Activated naive CD8-positive, alpha-beta T cell (primary cell): ENCODE results near the gene NUTM2B.
"Not testable (repeated sequence)": the region's sequence is repeated elsewhere in the genome, so short reads cannot be mapped to it uniquely, and the experiment has no call there.

ENCODE experiments used
- H3K27ac Mint-ChIP-seq: one replicate; pipeline ENCODE4 v1.8.0; 2021; ENCODE audit warnings: mixed read lengths
- H3K27me3 Mint-ChIP-seq: one replicate; pipeline ENCODE4 v1.8.0; 2021; ENCODE audit warnings: mixed read lengths
- H3K36me3 Mint-ChIP-seq: one replicate; pipeline ENCODE4 v1.8.0; 2021; ENCODE audit warnings: mixed read lengths
- H3K4me1 Mint-ChIP-seq: one replicate; pipeline ENCODE4 v1.8.0; 2021; ENCODE audit warnings: low read depth, mixed read lengths
- H3K4me3 Mint-ChIP-seq: one replicate; pipeline ENCODE4 v1.8.0; 2021; ENCODE audit warnings: mild to moderate bottlenecking, mixed read lengths
- H3K9me3 Mint-ChIP-seq: one replicate; pipeline ENCODE4 v1.8.0; 2021; ENCODE audit warnings: low read depth, mixed read lengths

NUTM2B gene, protein sequence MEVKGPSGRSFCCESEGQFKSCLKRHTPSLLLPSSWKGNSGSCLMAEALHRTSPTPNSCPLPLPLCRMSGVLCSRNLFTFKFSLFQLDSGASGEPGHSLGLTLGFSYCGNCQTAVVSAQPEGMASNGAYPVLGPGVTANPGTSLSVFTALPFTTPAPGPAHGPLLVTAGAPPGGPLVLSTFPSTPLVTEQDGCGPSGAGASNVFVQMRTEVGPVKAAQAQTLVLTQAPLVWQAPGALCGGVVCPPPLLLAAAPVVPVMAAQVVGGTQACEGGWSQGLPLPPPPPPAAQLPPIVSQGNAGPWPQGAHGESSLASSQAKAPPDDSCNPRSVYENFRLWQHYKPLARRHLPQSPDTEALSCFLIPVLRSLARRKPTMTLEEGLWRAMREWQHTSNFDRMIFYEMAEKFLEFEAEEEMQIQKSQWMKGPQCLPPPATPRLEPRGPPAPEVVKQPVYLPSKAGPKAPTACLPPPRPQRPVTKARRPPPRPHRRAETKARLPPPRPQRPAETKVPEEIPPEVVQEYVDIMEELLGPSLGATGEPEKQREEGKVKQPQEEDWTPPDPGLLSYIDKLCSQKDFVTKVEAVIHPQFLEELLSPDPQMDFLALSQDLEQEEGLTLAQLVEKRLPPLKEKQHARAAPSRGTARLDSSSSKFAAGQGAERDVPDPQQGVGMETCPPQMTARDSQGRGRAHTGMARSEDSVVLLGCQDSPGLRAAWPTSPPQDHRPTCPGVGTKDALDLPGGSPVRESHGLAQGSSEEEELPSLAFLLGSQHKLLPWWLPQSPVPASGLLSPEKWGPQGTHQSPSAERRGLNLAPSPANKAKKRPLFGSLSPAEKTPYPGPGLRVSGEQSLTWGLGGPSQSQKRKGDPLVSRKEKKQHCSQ

DNA sequence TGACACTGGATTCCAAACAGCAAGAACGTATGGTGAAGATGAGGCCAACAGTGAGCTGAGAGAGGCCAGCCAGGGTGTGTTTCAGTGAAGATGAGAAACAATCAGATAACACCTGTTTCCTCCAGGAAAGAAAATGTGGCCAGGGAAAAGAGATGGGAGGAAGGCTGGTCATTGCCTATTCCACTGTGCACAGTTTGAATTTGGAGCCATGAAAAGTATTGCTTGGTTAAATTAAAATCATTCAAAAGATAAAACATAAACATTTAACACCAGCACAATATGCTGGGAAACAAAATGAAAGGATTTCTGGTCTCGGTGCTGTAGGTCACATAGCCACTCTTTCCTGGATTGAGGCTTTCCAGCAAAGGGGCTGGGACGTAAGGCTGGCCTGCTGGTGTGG is at the start of gene NUTM2B:
Gene NUTM2B, plus strand, starts transcription at position 301 of the 400 bp plus-strand sequence. CDS start 383 bp downstream, outside the sequence.
- not testable (repeated sequence) for H3K27ac Mint-ChIP-seq, H3K4me1 Mint-ChIP-seq, H3K9me3 Mint-ChIP-seq, H3K36me3 Mint-ChIP-seq, H3K27me3 Mint-ChIP-seq, H3K4me3 Mint-ChIP-seq

DNA sequence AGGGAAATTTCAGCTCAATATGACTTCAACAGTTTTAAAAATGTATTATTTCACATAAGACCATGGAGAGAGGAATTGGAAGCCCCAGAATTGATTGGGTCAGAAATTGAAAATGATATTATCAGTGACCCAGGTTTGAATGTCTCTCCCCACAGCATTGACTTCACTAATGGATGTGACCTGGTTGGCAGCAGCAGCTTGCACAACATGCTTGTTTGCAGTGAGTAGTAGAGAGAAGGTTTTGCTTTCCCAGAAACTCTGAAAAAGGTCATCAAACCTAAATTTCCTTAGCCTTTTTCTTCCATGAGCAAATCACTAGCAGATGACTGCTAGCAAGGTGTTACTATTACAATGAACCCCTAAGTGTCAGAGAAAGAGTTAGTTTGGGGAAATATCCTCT is 39.7 kb upstream of the NUTM2B start:
- not testable (repeated sequence) for H3K4me3 Mint-ChIP-seq, H3K27ac Mint-ChIP-seq, H3K9me3 Mint-ChIP-seq, H3K4me1 Mint-ChIP-seq, H3K36me3 Mint-ChIP-seq, H3K27me3 Mint-ChIP-seq

DNA sequence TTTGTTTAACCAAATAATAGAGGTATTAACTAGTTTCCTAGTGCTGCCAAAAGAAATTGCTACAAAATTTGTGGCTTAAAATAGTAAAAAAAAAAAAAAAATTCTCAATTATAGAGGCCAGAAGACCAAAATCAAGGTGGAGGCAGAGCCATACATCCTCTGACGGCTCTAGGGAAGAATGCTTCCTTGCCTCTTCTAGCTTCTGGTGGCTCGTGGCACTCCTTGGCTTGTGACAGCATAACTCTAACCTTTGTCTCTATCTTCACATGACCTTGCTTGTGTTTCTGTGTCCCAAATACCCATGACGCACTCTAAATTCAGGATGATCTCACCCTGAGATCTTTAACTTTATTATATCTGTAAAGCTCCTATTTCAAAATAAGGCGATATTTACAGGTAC is 38.3 kb upstream of the NUTM2B start:
- H3K9me3 Mint-ChIP-seq, H3K36me3 Mint-ChIP-seq, H3K4me3 Mint-ChIP-seq, H3K27ac Mint-ChIP-seq, H3K27me3 Mint-ChIP-seq, H3K4me1 Mint-ChIP-seq: not testable (repeated sequence)

DNA sequence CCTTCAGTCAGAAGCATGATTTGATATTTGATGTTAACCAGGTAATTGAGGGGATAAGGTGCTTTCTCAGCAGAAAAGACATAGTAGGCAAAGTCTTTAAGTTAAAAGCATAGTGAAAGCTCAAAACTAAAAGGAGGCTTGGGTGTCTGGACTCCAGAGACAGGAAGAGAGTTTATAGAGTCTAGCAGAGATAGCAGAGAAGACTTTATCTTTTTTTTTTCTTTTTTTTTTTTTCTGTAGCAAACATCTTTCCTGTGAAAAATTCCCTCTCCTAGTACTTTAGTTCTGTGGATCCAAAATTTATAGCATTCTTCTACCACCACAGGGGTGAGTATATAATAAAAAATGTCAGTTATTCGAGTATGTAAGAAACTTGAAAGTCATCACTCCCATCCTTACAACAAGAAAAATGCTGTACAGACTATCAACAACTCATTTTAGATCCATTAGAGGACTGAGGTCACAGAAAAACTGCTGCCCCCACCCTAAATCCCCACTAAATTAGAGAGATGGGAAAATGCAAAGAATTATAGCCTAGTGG is 33.7 kb upstream of the NUTM2B start:
- not testable (repeated sequence) for H3K9me3 Mint-ChIP-seq, H3K27ac Mint-ChIP-seq, H3K36me3 Mint-ChIP-seq, H3K4me1 Mint-ChIP-seq, H3K4me3 Mint-ChIP-seq, H3K27me3 Mint-ChIP-seq

DNA sequence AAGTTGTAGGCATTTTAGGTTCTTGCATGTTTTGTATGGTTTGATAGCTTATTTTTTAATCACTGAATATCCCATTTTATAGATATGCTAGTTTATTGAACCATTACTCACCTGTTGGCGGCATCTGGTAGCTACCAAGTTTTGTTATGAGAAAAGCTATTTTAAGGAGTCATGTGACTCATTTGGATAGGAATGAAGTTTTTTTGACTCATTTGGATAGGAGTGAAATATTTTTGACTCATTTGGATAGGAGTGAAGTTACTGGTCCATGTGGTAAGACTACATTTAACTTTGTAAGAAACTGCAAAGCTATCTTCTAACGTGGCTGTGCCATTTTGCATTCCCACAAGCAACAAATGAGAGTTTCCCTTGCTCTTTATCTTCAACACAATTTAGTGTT is 28.1 kb upstream of the NUTM2B start:
- not testable (repeated sequence) for H3K4me3 Mint-ChIP-seq, H3K27me3 Mint-ChIP-seq, H3K9me3 Mint-ChIP-seq, H3K27ac Mint-ChIP-seq, H3K4me1 Mint-ChIP-seq, H3K36me3 Mint-ChIP-seq

DNA sequence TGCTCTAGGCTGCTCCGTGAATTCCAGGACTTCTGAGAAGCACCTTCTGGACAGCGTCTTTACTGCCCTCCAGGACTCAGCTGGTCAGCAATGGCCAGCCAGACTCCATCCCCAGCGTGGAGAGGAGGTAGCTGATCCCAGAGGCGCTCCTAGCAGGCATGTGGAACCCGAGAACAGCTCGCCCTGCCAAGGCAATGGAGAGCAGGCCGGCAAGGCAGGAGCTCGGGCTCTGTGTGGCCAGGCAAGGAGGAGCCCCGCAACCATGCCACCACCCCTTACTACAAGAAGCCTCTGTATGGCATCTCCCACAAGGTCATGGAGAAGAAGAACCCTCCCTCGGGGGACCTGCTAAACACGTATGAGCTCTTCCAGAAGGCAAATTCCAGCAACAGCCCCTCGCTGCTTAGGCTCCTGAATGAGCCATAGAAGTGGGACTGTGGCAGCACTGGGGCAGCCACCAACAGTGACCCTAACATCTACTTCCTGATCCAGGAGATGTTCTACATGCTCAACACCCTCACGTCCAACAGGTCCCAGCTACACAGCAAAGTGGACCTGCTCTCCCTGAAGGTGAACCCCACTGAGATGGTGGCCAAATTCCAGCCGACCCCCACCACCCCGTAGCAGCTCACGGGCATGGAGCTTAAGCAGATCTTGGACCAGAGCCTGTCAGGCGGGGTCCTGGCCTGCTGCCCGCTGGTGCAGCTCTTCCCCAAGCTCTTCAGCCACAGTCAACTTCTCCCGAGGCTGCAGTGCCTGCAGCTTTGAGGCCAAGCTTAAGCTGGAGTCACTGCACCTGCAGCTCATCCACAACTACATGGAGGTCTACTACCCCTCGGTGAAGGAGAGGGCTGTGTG is 19.8 kb upstream of the NUTM2B start:
- H3K27me3 Mint-ChIP-seq, H3K4me3 Mint-ChIP-seq: not testable (repeated sequence)

DNA sequence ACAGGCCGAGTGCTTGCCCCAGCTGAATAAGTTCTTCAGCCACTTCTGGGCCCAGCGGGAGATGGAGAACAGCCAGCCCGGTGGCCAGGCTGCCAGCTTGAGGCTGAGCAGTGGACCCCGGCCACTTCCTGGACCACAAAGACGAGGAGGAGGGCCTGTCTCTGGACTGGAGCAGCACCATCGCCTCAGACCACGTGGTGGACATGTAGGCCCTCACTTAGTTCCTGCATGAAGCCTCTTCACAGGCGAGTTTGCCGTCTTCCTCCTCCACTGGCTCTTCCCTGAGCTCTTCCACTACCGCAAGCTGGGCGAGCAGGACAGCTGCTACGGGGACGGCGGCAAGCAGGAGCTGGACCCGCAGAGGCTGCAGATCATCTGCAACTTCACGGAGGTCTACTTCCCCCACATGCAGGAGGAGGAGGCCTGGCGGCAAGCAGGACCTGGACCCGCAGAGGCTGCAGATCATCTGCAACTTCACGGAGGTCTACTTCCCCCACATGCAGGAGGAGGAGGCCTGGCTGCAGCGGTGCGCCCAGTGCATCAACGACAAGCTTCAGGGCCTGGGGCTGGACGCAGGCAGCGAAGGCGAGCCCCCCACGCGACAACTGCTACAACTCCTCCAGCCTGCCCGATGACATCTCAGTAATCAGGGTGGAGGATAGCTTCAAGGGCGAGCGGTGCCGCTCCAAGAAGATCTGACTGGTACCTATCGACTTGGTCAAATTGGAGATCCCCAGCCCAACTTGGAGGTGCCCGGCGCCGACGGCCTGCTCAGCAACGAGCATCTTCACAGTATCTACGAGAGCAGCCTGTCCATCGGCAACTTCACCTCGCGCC is 18.9 kb upstream of the NUTM2B start:
- H3K27me3 Mint-ChIP-seq, H3K36me3 Mint-ChIP-seq, H3K9me3 Mint-ChIP-seq, H3K27ac Mint-ChIP-seq, H3K4me1 Mint-ChIP-seq, H3K4me3 Mint-ChIP-seq: not testable (repeated sequence)

More for the DNA sequence above, 19.8 kb upstream of the NUTM2B start:
- not testable (repeated sequence) for H3K27ac Mint-ChIP-seq, H3K9me3 Mint-ChIP-seq, H3K36me3 Mint-ChIP-seq, H3K4me1 Mint-ChIP-seq

DNA sequence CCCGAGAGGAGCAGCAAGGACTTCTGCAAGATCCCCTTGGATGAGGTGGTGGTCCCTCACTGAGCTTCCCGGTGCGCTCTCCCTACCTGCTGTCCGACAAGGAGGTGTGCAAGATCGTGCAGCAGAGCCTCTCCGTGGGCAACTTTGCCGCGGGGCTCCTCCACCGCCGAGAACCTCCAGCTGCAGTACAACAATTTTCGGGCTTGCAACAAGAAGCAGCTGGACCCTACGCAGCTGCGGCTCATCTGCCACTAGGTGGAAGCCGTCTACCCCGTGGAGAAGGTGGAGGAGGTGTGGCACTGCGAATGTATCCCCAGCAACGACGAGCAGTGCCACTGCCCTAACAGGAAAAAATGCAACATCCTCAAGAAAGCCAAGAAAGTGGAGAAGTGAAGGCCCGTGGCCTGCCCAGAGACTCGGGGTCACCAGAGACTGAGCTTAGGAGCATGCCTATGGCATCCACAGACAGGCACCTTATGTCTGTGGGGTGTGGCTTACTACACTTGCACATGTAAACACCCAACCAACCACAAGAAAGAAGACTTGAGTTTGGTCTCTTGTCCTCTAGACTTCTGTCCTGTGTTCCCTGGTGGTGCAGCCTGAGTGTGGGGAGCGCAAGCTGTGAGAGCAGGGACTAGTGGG is 17.9 kb upstream of the NUTM2B start:
- H3K27ac Mint-ChIP-seq, H3K36me3 Mint-ChIP-seq, H3K9me3 Mint-ChIP-seq, H3K4me3 Mint-ChIP-seq, H3K27me3 Mint-ChIP-seq, H3K4me1 Mint-ChIP-seq: not testable (repeated sequence)

DNA sequence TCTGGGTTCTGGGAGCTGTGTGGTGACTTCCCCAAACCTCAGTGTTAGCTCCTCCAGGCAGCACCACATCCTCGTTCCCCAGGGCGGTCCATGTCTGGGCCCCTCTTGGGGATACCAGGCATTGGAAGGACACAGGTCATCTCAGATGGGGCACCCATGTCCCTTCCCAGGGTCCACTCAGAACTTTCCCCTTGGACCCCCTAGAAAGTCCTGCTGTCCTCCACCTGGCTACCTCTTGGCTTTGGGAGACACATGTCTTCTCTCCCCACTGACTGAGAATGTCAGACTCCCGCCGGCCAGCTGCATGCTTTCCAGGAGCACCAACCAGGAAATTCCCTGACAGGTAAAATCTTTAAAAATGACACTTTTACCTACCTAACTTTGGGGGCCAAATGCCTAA is 16.4 kb upstream of the NUTM2B start:
- not testable (repeated sequence) for H3K27me3 Mint-ChIP-seq, H3K4me1 Mint-ChIP-seq, H3K27ac Mint-ChIP-seq, H3K4me3 Mint-ChIP-seq, H3K9me3 Mint-ChIP-seq, H3K36me3 Mint-ChIP-seq

DNA sequence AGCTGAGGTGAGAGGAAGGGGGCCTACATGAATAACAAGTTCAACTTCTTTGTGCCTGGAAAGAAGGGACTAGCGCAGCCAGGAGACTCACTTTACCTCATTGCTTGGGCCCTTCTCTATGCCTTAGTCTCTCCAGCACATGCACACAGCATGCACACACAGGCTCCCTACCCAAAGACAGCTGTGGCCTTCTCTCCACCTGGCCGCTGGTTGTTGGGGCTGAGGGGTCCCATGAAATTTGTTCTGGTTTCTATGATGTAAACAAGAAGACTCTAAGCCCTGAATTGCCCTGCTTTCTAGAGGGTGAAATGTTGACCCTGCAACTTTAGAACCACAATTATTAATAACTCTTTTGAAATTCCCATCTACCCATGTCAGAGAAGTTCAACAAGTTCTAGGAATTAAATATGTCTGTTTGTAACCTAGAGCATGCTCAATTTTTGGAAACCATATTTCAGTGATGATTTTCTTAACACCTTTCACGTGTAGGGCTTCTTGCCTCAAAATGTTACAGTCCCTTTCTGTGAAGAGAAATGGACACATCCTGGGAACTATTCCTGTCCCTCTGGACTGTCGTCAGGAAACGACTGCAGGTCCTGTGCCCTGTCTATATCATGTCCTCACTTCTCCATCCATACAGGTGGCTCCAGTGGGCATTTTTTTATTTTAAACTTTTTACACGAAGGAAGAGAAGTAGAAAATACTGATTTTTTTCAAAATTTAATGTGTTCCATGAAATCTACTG is 15.4 kb upstream of the NUTM2B start:
- not testable (repeated sequence) for H3K27me3 Mint-ChIP-seq, H3K4me3 Mint-ChIP-seq, H3K4me1 Mint-ChIP-seq, H3K27ac Mint-ChIP-seq, H3K9me3 Mint-ChIP-seq, H3K36me3 Mint-ChIP-seq

DNA sequence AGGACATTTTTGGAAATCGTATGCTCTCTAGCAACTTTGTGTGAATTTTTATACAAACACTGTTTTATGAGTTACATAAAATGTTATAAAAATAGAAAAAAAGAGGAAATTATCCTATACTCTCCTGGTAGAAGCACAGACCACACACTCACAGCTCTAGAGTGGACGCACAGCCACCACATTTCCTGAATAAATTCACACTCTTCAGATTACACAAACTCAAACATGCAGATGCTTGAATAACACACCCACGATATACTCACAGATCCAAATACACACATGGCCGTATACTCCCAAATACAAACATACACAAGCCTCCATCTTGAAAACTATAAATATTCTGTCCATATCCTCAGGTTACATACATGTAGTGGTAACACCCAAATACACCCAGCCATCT is 14.2 kb upstream of the NUTM2B start:
- not testable (repeated sequence) for H3K4me3 Mint-ChIP-seq, H3K27me3 Mint-ChIP-seq, H3K9me3 Mint-ChIP-seq, H3K4me1 Mint-ChIP-seq, H3K36me3 Mint-ChIP-seq, H3K27ac Mint-ChIP-seq

DNA sequence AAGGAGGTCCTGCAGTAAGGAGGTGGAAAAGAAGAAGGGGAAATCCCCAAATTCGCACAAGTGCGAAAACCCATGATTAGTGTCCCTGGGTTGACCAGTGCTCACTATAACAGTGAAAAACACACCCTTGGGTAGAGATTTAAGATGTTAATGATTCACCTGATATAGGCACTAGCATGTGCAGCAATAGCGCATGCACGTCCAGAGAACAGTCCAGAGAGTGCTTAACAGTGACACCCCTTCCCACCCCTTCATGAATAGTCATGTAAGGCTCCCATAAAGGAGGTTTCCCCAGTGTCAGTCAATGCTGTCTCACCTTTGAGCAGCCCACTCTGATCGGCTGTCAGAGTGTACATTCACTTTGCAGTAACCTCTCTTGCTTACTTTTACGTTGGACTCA is 6.4 kb upstream of the NUTM2B start:
- H3K4me3 Mint-ChIP-seq, H3K9me3 Mint-ChIP-seq, H3K27ac Mint-ChIP-seq, H3K4me1 Mint-ChIP-seq, H3K36me3 Mint-ChIP-seq, H3K27me3 Mint-ChIP-seq: not testable (repeated sequence)

DNA sequence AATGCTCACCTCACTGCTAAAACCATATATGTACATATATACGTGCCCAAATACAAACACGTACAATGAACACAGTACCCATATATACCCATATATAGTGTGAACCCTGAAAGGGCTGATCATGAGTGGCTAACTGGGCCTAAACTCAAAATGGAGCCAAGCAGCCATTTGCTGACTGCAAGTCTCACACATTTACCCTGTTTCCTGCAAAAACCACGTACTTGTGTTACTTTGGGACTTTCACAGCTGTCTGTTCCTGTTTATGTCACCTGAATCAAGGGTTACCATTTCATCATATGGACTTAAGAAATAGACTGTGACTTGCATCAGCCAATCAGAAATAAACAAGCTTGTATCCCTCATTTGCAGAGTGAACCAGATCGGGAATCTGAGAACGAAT is 5.9 kb upstream of the NUTM2B start:
- not testable (repeated sequence) for H3K4me3 Mint-ChIP-seq, H3K9me3 Mint-ChIP-seq, H3K27me3 Mint-ChIP-seq, H3K4me1 Mint-ChIP-seq, H3K27ac Mint-ChIP-seq, H3K36me3 Mint-ChIP-seq
